ENCODE results near the gene GAGE10.

DNA sequence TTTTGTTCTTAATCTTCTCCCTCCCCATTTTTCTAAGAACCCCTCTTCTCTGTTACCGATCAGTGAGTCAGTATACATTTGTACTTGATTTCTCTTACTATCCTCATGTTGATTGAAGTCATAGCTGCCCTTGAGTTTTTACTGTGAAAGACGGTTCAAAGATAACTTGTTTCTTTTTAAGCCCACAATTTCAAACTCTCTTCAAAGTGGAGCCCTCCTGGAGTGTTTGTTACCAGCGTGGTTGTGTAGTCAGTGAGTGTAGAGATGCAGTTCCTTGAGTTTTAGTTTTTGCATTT is 26.0 kb upstream of the GAGE10 start:
- TF ChIP-seq, protein P1, sequence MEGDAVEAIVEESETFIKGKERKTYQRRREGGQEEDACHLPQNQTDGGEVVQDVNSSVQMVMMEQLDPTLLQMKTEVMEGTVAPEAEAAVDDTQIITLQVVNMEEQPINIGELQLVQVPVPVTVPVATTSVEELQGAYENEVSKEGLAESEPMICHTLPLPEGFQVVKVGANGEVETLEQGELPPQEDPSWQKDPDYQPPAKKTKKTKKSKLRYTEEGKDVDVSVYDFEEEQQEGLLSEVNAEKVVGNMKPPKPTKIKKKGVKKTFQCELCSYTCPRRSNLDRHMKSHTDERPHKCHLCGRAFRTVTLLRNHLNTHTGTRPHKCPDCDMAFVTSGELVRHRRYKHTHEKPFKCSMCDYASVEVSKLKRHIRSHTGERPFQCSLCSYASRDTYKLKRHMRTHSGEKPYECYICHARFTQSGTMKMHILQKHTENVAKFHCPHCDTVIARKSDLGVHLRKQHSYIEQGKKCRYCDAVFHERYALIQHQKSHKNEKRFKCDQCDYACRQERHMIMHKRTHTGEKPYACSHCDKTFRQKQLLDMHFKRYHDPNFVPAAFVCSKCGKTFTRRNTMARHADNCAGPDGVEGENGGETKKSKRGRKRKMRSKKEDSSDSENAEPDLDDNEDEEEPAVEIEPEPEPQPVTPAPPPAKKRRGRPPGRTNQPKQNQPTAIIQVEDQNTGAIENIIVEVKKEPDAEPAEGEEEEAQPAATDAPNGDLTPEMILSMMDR (IDR thresholded peaks at IDR 0.05), result no peak
- TF ChIP-seq EZH2 (IDR thresholded peaks at IDR 0.05), result no peak
- TF ChIP-seq EZH2phosphoT487 (IDR thresholded peaks at IDR 0.05), result no peak
